Fibroblast of pulmonary artery (primary cell): ENCODE data around the gene MDK.

Experiments used
- DNase-seq: peaks from one replicate; pipeline ENCODE4 v3.0.0-alpha.2; 2010; ENCODE audit warnings: low read depth
- H3K4me3 ChIP-seq: replicated peaks from 2 replicates; pipeline ENCODE4 v1.5.1; 2011; ENCODE audit warnings: low read depth, mild to moderate bottlenecking, control low read depth, low read length, moderate library complexity
- CTCF ChIP-seq: IDR thresholded peaks from 2 replicates; pipeline ENCODE4 v1.5.1; 2011; ENCODE audit warnings: mild to moderate bottlenecking, control low read depth, low read length, inconsistent platforms; ENCODE audit errors: missing control alignments

The MDK gene

GRCh38 chr11:46373787-46374740, 7.4 kb upstream of the MDK start:
- no peak overlapping the region for H3K4me3 ChIP-seq
- no peak for DNase-seq
- TF ChIP-seq CTCF, result no peak

DNA sequence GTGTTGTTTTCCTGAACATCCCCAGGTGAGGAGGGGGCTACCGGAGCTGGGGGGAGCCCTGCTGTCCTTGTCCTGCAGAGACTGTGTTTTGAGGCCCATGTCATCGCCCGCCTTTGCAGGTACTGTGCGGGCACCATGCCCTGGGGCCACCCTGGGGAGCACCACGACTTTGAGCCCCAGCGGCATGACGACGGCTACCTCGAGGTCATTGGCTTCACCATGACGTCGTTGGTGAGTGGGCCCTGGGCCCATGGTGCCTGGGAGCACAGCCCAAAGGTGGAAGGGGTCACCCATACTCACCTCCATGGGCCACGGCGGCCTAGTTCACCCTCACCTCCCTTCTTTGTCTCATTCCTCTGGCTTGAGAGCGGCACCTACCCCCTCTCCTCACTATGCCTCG, 6.7 kb upstream of the MDK start:
- H3K4me3 ChIP-seq, result no peak overlapping the region
- no peak for TF ChIP-seq CTCF
- no peak for DNase-seq

- TF ChIP-seq CTCF, result no peak
Observed at GRCh38 chr11:46375392-46376101, 5.9 kb upstream of the MDK start.

DNA sequence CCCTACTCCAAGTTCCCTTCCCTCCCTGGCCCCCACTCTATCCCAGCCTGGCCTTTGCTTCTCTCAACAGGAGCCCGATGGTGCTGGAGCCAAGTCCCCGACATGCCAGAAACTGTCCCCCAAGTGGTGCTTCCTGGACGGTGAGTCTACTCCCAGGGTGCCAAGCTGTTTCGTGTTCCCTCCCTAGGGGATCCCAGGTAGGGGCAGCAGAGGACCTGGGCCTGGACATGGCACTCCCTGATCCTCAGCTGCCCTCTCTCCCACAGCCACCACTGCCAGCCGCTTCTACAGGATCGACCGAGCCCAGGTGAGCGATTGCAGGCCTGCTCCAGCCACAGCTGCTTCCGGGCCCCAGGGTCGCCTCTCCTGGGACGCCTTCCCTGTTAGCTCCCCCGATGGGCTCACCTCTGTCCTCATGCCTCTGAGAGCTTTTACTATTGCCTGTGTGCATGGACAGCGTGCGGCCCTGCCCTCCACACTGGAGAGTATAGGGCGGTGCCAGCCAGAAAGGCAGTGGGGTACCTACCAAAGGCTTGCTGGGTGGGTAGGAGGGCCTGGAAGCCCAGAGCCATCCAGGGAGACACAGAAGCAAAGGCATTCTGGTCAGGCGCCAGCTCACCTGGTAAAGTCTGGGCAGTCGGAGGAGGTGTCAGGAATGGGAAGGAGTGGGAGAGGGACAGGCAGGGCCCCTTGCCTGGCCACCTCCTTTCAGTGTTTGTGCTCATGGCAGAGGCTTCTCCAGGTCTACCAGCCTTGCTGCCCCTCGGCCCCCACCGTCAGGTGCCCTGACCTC, 5.0 kb upstream of the MDK start:
- DNase-seq, result no peak
- no peak overlapping the region for H3K4me3 ChIP-seq
- no peak for TF ChIP-seq CTCF

More at GRCh38 chr11:46375392-46376101, 5.9 kb upstream of the MDK start:
- no peak for DNase-seq
- H3K4me3 ChIP-seq, result no peak overlapping the region

GRCh38 chr11:46377290-46377689, 4.2 kb upstream of the MDK start:
- no peak for TF ChIP-seq CTCF
- DNase-seq, result no peak
- no peak overlapping the region for H3K4me3 ChIP-seq

GRCh38 chr11:46377831-46378230, 3.6 kb upstream of the MDK start:
- no peak for TF ChIP-seq CTCF

More at GRCh38 chr11:46377831-46378230, 3.6 kb upstream of the MDK start:
- no peak for DNase-seq
- H3K4me3 ChIP-seq, result no peak overlapping the region
